Prostate gland (tissue), 2 donors: ENCODE measurements around the gene PIP5K1B.

Experiments used
- POLR2A ChIP-seq: fragments of 450-650 bp; IDR thresholded peaks from one replicate; pipeline ENCODE4 v1.6.1; 2016; ENCODE audit warnings: antibody characterized with exemption, mild to moderate bottlenecking
- TF ChIP-seq, protein P1 (sequence below), 4 experiments: fragments of 200-600 bp in 2 of 4; fragments of 450-650 bp in 2 of 4; sonication (generic) in 2 of 4; IDR thresholded peaks; 1 replicate in 3 of 4; 2 replicates in 1 of 4; pipeline ENCODE4 v1.5.1; 2016 to 2019; ENCODE audit warnings: antibody characterized with exemption in 4 of 4, mild to moderate bottlenecking in 2 of 4, moderate library complexity in 2 of 4

DNA sequence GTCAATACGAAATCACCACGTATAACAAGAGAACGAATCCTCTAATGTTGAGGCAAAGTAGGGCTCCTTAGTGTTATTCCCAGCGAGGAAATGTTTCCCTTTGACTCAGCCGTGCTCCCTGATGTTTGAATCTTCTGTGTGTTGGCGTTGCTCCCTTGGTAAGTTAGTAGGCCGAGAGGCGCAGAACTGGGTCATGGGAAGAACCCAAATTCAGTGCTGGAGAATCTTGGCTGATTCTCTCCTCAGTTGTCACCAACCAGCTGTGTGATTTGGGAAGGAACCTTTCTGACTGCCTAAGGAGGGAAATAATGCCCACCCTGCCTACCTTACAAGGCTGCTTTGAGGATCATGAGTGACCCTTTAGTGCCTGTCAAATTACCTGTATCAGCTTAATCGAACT is 286.4 kb downstream of the PIP5K1B start:
- no peak for TF ChIP-seq POLR2A
- TF ChIP-seq, protein P1, sequence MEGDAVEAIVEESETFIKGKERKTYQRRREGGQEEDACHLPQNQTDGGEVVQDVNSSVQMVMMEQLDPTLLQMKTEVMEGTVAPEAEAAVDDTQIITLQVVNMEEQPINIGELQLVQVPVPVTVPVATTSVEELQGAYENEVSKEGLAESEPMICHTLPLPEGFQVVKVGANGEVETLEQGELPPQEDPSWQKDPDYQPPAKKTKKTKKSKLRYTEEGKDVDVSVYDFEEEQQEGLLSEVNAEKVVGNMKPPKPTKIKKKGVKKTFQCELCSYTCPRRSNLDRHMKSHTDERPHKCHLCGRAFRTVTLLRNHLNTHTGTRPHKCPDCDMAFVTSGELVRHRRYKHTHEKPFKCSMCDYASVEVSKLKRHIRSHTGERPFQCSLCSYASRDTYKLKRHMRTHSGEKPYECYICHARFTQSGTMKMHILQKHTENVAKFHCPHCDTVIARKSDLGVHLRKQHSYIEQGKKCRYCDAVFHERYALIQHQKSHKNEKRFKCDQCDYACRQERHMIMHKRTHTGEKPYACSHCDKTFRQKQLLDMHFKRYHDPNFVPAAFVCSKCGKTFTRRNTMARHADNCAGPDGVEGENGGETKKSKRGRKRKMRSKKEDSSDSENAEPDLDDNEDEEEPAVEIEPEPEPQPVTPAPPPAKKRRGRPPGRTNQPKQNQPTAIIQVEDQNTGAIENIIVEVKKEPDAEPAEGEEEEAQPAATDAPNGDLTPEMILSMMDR (IDR thresholded peaks at IDR 0.05), result no peak
